HG02623 (cell line): Measurements from ENCODE around the gene RBX1.
"Not testable (repeated sequence)": the region's sequence is repeated elsewhere in the genome, so short reads cannot be mapped to it uniquely, and the experiment has no call there.

Experiments
- ATAC-seq: cut with Tn5 transposase; IDR thresholded peaks from one replicate; pipeline ENCODE4 v1.9.1; 2021; ENCODE audit warnings: moderate library complexity; ENCODE audit not compliant: unreplicated experiment

RBX1 gene

DNA sequence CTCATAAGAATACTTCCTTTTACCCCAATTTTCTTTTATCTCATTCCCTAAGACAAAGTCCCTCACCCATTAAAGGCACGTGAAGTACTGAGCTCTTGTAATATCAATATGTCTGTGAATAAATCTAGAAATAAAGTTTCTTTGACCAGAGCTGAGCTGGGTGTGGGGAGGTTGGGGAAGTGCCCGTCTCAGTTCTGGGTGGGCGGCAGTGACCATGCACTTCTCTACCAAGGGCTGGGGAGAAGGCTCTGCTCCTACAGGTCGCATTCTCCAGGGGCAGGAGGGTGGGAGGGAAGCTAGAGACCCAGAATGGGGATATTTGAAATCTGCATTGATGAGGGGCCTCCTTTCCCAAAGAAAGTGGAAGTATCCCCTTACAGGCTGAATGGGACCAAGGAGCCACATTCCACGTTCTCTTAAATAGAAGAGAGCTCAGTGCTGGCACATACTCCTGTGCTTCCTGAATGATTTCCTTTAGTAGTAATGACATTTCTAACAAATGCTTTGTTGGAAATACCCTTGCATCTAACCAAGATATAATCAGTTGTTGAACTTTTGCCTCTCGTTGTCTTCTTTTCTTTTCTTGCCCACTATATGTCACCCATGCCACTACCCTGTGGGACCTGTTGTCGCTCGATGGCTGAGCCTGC lies 16.1 kb downstream of the RBX1 start:
- ATAC-seq: no peak

DNA sequence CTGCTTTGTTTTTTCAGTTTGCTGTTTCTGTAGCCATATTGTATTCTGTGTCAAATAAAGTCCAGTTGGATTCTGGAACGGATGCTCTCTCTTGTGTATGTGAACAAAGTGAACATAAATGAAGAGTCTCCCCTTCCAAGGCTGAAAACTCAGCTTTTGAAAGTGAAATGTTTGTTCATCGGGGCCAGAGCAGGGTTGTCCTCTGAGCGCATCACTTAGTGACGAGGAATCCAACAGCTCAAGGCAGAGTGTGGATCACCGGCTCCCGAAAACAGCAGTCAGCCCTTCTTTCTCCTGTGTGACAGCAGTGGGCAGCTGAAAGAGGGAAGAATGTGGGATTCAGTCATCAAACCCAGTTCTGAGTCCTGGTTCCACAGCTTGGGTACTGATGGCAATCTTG lies 21.4 kb downstream of the RBX1 start:
- ATAC-seq: no peak

DNA sequence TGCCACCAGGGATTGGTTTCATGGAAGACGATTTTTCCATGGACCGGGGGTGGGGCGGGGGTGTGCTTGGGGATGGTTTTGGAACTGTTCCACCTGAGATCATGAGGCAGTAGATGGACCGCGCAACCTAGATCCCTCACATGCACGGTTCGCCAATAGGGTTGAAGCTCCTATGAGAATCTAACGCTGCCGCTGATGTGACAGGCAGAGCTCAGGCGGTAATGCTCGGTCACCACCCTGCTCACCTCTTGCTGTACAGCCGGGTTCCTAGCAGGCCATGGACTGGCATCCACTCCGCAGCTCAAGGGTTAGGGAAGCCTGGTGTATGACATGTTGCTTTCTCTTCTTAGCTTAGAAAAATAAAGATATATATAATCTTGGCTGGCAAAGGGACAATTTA lies 22.0 kb downstream of the RBX1 start:
- no peak for ATAC-seq

DNA sequence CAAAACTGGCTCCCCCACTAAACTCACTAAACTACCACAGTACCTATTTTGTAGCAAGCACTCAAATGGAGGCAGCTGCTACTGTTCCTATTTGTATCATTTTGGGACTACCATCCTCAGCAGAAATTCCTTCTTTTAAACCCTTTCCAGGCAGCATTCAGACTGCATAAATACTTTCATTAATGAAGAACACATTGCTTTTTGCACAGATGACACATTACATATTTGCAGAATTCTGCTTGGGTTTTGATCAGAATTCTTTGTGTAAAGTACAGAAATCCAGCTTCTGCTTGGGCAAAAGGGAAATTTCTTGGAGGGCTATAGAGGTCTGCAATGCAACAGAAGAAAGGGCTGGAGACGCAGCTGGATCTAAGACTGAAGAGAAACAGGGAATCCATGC lies 24.2 kb downstream of the RBX1 start:
- no peak for ATAC-seq

DNA sequence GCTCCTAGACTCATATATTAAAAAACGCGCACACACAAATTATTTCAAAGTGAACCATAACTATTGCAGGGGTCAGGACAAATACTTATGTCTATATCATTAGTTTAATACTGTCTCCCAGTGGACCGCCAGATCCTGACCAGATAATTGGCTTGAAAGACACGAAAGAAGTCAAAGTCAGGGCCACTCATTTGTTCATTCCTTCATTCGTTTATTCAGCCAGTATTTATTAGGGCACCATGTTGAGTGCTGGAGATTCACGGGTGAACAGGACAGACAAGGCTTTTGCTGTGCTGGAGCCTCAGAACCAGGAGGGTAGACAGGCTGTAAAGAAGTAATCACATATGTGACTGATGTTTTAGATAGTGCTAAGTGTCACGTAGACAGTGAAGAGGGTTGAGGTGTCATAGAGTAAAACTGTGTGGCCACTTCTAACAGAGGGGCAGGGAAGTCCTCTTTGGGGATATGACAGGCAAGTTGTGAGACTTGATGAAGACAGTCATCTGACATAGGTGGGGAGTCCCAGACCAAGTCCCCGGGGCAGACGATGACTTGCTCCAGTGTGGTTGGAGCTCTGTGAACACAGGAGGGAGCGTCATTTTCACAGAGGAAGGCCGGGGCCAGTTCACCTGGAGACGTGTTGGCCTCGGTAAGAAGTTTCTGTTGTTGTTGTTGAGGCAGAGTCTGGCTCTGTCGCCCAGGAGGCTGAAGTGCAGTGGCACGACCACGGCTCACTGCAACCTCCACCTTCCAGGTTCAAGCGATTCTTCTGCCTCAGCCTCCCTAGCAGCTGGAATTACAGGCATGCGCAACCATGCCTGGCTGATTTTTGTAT lies 25.9 kb downstream of the RBX1 start:
- ATAC-seq: no peak

DNA sequence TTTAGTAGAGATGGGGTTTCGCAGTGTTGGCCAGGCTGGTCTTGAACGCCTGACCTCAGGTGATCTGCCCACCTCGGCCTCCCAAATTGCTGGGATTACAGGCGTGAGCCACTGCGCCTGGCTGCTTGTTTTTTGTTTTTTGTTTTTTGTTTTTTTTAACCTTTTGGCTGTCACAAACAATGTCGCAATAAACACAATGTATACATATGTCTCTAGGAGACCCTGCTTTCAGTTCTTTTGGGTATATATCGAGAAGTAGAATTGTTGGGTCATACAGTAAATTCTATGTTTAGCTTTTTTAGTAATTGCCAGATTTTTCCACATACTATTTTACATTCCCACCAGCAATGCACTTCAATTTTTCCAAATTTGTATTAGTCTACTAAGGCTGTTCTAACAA lies 28.0 kb downstream of the RBX1 start:
- ATAC-seq: no peak

DNA sequence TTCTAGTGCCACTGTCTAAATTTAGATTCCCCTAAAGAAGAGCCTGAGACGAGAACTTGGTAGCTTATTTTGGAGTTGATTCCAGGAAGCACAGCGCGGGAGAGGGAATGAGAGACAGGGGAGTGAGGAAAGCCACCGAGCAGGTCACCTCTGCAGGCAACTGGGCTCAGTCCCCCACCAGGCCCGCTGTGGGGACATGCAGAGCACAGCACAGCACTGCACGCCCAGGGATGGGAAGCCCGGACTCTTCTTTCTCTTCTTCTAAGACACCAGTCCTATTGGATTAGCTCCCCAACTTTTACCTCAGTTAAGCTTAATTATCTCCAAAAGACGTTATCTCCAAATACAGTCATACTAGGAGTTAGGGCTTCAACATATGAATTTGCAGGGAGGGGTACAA lies 28.7 kb downstream of the RBX1 start:
- no peak for ATAC-seq

DNA sequence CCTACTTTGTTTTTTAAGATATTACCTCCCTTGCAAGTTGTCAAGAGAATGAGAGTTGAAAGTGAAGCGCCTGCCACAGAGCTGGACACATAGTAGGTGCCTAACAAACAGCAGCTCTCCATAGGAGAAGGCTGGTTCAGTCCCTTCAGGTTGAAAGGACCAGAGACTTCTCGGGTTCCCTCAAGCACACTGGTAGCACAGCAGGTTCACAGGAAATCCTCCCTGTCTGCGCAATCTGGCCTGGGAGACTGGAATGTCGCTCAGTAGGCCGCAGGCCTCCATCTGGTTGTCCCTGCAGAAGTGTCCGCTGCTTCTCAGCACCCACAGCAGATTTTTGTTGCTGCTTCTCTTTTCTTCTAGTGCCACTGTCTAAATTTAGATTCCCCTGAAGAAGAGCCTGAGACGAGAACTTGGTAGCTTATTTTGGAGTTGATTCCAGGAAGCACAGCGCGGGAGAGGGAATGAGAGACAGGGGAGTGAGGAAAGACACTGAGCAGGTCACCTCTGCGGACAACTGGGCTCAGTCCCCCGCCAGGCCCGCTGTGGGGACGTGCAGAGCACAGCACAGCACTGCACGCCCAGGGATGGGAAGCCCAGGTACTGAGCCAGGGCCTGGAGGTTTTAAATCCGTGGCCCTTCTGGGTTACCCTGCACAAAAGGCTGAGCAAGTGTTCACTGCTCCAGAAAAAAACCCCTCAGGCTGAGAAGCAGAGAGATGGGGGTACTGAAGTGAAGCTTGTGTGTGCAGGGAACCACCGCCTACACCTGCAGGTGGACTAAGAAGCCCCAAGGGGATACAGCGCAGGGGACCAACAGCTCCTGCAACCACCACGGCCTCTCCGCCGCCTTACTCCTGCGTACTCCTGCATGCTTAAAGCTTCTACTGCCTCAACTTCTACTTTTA lies 31.6 kb downstream of the RBX1 start:
- ATAC-seq: no peak

DNA sequence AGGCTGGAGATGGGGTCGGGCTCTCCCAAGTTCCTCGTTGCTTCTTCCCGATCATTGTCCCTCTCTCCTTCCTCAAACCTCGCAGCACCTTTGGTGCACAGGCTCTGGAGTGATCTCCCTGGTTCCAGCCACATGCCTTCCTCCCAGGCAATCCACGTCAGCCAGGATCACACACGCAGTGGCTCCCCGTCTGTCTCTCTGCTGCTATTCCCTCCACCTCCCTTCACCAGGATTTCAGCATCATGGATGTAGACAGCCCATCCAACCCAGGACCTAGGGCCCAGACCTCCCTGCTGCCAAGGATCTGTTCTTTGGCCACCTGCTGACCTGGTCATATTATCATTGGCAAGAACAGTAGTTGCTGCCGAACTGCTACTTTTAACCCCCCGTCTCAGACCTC lies 40.1 kb downstream of the RBX1 start:
- no peak for ATAC-seq

DNA sequence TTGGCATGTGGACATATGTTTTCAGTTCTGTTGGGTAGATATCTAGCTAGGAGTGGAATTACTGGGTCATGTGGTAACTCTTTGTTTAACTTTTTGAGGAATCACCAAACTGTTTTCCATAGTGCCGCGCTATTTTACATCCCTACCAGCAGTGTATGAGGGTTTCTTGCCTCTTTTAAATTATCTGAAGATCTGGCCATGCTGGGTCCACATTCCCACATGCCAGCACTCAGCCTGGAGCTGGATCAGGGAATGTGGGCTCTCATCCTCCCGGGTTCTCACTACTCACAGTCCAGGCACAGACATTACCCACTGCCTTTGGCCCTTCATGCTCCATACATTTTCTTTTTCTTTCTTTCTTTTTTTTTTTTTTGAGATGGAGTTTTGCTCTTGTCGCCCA lies 44.6 kb downstream of the RBX1 start:
- ATAC-seq: no peak

DNA sequence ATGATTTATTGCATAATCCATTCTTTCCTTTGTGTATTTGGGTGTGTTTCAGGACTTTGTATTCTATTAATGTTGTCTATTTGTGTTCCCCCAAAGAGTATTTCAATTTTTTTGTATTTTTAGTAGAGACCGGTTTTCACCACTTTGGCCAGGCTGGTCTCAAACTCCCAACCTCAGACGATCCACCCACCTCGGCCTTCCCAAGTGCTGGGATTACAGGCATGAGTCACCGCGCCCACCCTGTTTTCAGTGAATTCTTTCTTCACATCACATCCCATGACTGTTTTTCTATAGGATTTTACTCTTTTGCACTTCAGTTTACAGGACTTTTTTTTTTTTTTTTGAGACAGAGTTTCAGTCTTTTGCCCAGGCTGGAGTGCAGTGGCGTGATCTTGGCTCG lies 46.3 kb downstream of the RBX1 start:
- ATAC-seq: no peak

DNA sequence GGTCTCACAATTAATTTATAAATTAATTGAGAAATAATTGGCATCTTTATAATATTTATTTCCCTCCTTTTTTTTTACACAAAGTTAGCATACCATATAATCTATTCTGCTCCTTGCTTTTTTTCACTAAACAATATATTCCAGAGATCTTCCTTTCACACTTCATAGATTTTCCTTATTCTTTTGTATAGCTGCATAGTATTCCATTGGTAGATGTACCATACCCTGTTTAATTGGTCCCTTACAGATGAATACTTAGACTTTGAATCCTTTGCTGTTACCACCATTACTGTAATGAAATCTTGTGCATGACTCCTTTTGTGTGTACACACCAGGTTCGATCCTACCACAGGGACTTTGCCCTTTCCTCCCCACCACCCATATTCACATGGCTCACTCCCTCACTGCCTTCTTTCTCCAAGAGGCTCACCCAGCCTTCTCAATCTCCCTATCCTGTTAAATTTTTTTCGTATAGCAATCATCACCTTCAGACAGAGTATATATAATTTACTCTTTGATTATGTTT lies 48.9 kb downstream of the RBX1 start:
- ATAC-seq: no peak

DNA sequence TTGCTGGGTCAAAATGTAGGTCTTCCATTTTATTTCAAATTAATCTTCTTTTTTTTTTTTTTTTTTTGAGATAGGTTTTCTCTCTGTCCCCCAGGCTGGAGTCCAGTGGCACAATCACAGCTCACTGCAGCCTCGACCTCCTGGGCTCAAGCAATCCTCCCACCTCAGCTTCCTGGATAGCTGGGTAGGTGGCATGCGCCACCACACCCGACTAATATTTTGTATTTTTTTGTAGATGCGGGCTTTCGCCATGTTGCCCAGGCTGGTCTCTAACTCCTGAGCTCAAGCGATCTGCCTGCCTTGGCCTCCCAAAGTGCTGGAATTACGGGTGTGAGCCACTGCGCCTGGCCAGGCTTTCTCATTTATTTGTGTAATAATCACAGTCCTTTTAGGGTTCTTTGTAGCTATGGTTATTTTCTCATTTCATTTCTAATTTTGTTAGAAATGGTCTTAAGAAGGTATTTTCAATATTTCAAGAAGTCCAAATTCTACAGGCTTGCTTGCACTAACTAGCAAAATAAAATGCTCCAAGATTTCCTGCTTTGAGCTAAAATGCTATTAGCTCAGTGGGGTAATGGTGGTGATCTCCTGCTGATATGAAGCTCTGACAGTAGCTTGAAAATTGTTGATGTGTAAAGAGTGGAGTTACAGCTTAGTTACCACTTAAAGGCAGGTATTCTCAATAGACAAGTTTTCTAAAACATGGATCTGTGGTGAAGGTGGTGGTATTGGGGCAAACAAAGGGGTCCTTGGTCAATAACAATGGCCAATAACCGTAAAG lies 50.0 kb downstream of the RBX1 start:
- no peak for ATAC-seq

DNA sequence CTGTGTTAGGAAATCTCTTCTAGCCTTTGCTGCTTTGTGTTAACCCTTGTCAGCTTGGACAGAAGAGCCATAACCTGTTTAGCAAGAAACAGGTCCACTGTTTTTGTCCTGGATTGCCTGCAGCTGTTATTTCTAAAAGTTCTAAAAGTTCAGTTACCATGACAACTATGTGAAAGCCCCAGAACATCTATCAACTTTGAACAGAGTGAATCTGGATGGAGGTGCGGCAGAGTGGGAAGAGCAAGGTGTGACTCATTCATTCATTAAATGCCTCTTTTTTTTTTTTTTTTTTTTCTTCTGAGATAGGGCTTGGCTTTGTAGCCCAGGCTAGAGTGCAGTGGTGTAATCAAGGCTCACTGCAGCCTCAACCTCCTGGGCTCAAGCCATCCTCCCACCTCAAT lies 50.5 kb downstream of the RBX1 start:
- no peak for ATAC-seq

DNA sequence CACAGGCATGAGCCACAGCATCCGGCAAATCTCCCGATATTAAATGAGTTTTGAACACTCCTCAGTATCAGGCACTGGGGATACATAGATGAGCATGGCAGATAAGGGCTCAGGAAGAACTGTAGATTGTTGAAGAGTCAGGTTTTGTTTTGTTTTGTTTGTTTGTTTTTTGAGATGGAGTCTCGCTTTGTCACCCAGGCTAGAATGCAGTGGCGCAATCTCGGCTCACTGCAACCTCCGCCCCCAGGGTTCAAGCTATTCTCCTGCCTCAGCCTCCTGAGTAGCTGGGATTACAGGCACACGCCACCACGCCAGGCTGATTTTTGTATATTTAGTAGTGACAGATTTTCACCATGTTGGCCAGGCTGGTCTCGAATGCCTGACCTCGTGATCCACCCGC lies 51.2 kb downstream of the RBX1 start:
- not testable (repeated sequence) for ATAC-seq

DNA sequence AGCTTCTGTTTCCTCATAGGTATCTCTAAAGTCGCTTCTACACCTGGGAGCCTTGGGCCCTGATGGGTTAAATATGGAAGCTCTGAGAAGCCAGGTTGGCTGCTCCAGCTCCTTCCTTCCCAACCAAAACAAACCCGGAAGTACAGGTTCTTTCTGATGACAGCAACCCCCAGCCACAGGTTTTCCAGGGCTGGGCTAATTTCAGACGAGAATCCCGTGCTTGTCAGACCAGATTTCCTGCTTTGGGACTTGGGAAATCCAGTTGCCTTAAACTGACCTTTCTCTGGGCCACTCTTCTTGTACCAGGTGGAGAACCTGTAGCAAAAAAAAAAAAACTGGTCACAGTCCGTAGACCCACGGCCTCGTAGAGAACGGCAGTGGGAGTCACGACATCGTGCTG lies 51.9 kb downstream of the RBX1 start:
- no peak for ATAC-seq

DNA sequence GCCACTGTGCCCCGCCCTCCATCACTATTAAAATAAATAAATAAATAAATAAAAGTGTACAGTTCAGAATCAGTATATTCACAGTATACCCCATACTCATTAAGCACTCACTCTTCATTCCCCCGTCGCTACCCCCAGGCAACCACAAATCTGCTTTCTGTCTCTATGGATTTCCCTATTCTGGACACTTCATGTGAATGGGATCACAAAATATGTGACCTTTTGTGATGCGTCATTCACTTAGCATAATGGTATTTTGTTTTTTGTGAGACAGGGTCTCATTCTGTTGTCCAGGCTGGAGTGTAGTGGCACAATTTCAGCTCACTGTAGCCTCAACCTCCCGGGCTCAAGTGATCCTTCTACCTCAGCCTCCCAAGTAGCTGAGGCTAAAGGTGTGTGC lies 52.8 kb downstream of the RBX1 start:
- ATAC-seq: no peak

DNA sequence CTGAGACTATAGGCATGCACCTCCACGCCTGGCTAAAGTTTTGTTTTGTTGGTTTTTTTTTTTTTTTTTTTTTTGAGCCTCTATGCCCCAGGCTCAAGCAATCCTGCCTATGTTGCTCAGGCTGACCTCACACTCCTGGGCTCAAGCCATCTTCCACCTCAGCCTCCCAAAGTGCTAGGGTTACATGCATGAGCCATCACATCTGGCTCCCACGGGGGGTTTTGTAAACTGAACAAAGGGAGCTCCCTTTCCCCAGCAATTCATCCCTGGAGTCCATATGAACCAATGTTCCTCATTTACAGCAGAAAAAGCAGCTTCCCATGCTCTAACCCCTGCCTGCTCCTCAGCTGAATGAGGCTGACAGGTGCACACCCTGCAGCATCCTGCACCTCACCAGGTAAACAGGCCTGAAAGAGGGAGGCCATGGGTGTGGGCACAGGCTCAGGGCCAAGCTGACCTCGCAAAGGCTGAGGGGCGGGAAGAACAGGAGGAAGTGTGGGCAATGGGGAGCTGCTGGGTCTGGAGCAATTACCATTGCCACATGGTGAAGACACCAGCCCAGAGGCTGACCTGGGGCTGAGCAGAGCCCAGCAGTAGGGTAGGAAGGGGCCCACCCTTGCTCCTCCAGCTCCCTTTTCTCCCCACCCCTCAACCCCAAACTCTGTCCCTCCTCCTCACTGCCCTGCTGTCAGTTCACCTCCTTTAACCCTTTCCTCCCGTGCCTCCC lies 58.2 kb downstream of the RBX1 start:
- ATAC-seq: no peak

DNA sequence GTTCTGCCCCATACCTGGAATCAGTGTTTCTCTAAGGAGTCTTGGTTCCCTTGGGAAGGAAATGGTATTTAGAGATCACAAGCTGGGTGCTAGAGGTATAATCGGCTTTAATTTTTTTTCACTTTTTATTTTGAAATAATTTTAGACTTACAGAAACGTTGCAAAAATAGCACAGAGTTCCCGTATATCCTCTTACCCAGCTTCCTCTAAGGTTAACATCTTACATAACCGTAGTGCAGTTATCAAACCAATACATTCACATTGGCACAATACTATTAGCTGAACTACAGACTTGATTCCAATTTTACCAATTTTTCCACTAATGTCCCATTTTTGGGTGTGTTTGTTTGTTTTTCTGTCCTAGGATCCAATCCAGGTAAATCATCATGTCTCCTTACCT lies 63.8 kb downstream of the RBX1 start:
- no peak for ATAC-seq

DNA sequence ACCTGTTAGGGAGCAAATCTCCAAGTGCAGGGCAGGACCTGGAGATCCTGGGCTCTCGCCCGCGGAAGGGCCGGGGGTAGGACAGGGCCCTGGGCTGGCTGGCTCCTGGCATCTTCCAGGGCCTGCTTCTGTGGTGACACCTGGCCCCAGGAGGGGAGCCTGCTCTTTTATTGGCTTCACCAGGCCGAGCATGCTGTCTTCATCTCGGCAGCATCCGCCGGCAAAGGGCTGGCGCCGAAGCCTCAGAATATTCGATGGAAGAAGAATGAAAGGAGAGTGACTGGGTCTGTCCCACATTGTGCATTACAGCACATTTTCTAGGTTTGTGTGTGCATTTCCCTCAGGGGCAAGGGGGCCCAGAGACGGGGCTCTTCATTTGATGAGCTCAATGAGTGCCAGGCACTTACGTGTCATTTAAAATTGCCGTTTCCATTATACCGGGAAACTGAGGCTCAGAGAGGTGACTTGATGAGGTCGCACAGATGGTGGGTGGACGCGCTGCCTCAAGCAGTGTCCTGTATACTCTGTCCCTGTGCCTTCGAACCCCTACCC lies 70.0 kb downstream of the RBX1 start:
- ATAC-seq: no peak
